Astrocyte (in vitro differentiated cells and primary cell): Measurements from ENCODE around the gene MUC4. TPM values are rescaled to one million over a fixed set of nuclear protein-coding genes. Genes with fewer than 3 reads are reported as not detected.

ENCODE experiments used
- DNase-seq: peaks from one replicate; pipeline ENCODE4 v3.0.0-alpha.2; 2010; ENCODE audit warnings: low read depth
- FAIRE-seq: peaks from 2 replicates; lab custom pipeline; 2011; peaks lifted over from hg19 to GRCh38; lab: Jason Lieb, UNC
- H2AFZ ChIP-seq: 2 replicates; pipeline ENCODE4 v1.6.0; 2012; ENCODE audit warnings: low read depth, low read length, inconsistent platforms
- H3K27ac ChIP-seq: 2 replicates; pipeline ENCODE4 v1.5.1; 2011; ENCODE audit warnings: low read depth, low read length, inconsistent platforms
- H3K27me3 ChIP-seq: 2 replicates; pipeline ENCODE4 v1.6.0; 2011; ENCODE audit warnings: low read length, inconsistent platforms; ENCODE audit not compliant: insufficient read depth
- H3K36me3 ChIP-seq: 2 replicates; pipeline ENCODE4 v1.5.1; 2011; ENCODE audit warnings: low read length, inconsistent platforms; ENCODE audit not compliant: insufficient read depth
- H3K4me1 ChIP-seq: 2 replicates; pipeline ENCODE4 v1.5.1; 2011; ENCODE audit warnings: low read length, inconsistent platforms; ENCODE audit not compliant: insufficient read depth
- H3K4me2 ChIP-seq: 2 replicates; pipeline ENCODE4 v1.6.0; 2012; ENCODE audit warnings: low read length, inconsistent platforms
- H3K4me3 ChIP-seq: 2 replicates; pipeline ENCODE4 v1.5.1; 2011; ENCODE audit warnings: low read depth, mild to moderate bottlenecking, low read length, inconsistent platforms; ENCODE audit not compliant: insufficient read depth
- H3K79me2 ChIP-seq: 2 replicates; pipeline ENCODE4 v1.6.0; 2012; ENCODE audit warnings: mild to moderate bottlenecking, low read length, inconsistent platforms; ENCODE audit not compliant: insufficient read depth
- H3K9ac ChIP-seq: 2 replicates; pipeline ENCODE4 v1.6.0; 2012; ENCODE audit warnings: mild to moderate bottlenecking, low read length, inconsistent platforms
- H3K9me3 ChIP-seq: 2 replicates; pipeline ENCODE4 v1.5.1; 2012; ENCODE audit warnings: low read depth, mild to moderate bottlenecking, low read length, inconsistent platforms; ENCODE audit not compliant: insufficient read depth
- H4K20me1 ChIP-seq: 2 replicates; pipeline ENCODE4 v1.6.0; 2012; ENCODE audit warnings: low read length, inconsistent platforms; ENCODE audit not compliant: insufficient read depth
- H3K27ac Mint-ChIP-seq: one replicate; pipeline ENCODE4 v1.8.0; 2021; ENCODE audit warnings: mild to moderate bottlenecking, mixed read lengths; ENCODE audit not compliant: unreplicated experiment
- H3K27me3 Mint-ChIP-seq: one replicate; pipeline ENCODE4 v1.8.0; 2021; ENCODE audit warnings: low read depth, mixed read lengths; ENCODE audit not compliant: unreplicated experiment
- H3K36me3 Mint-ChIP-seq: one replicate; pipeline ENCODE4 v1.8.0; 2021; ENCODE audit warnings: low read depth, mixed read lengths; ENCODE audit not compliant: unreplicated experiment
- H3K4me1 Mint-ChIP-seq: one replicate; pipeline ENCODE4 v1.8.0; 2021; ENCODE audit warnings: low read depth, mixed read lengths; ENCODE audit not compliant: unreplicated experiment
- H3K4me3 Mint-ChIP-seq: one replicate; pipeline ENCODE4 v1.8.0; 2021; ENCODE audit warnings: mild to moderate bottlenecking, moderate library complexity, mixed read lengths; ENCODE audit not compliant: unreplicated experiment
- H3K9me3 Mint-ChIP-seq: one replicate; pipeline ENCODE4 v1.8.0; 2021; ENCODE audit warnings: mild to moderate bottlenecking, mixed read lengths; ENCODE audit not compliant: unreplicated experiment
- EZH2 ChIP-seq: IDR thresholded peaks from 2 replicates; pipeline ENCODE4 v1.6.1; 2012; ENCODE audit warnings: mild to moderate bottlenecking, low read length, inconsistent platforms; ENCODE audit not compliant: insufficient read depth
- total RNA-seq: library from RNA; stranded (reverse); gene quantifications from 2 replicates; pipeline ENCODE4 v1.2.1, GENCODE V29; 2021
- TF ChIP-seq, protein P1 (sequence below): IDR thresholded peaks from 2 replicates; pipeline ENCODE4 v1.5.1; 2011; ENCODE audit warnings: low read depth, mild to moderate bottlenecking, inconsistent platforms, low read length, moderate library complexity; ENCODE audit not compliant: insufficient read depth

The MUC4 gene
- total RNA-seq, 1 donor from 2014 or later, result 0.05 TPM

DNA sequence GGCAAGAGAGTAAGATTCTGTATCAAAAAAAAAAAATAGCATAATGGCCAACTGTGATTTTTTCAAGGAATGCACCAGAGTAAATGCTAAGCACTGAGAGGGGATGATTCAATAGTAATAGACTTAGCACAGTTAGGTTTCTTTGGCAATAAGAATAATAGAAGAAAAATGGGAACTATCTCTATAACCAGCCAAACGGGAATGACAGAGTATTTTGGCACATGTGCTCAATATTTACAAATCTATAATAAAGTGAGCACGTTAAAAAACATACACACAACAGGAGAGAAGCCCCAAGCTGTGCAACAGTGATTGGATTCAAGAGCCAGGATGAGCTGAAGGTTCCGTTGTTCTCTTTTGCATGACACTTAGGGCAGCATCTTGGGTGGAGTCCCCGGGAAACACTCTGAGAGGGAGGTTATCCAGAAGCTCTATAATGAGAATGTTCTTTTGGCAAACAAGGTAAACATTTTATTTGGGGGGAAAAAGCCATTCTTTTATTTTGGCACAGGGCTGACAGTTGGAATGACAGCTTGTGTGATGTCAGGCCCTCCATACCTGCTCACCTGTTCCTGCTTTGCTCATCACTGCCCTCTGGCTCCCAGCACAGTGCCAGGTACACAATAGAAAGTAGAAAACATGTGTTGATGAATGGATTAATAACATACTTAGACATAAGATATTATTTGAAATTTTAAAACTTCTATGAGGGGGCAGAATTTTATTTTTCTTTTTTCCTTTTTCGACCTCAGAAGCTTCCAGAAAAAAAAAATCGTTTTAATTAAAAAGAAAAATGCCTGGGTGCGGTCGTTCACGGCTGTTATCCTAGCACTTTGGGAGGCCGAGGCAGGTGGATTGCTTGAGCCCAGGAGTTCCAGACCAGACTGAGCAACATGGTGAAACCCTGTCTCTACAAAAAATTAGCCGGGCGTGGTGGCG, 44.0 kb upstream of the MUC4 start:
- Histone ChIP-seq H3K79me2 (no peaks in the 10 kb centered on the region), H4K20me1 (no peaks in the 10 kb centered on the region), H3K4me1 (peaks cover 4% of the 10 kb centered on the region), H3K9me3 (no peaks in the 10 kb centered on the region), H3K36me3 (no peaks in the 10 kb centered on the region), H2AFZ (no peak overlapping the region), H3K4me2 (no peak overlapping the region), H3K27me3 (no peaks in the 10 kb centered on the region), H3K27ac (no peak overlapping the region), H3K9ac (no peak overlapping the region), H3K4me3 (no peak overlapping the region)
- H3K4me3 Mint-ChIP-seq, result no peak overlapping the region
- no peak overlapping the region for H3K27ac Mint-ChIP-seq
- FAIRE-seq (no peak), DNase-seq (no peak)
- TF ChIP-seq, protein P1, sequence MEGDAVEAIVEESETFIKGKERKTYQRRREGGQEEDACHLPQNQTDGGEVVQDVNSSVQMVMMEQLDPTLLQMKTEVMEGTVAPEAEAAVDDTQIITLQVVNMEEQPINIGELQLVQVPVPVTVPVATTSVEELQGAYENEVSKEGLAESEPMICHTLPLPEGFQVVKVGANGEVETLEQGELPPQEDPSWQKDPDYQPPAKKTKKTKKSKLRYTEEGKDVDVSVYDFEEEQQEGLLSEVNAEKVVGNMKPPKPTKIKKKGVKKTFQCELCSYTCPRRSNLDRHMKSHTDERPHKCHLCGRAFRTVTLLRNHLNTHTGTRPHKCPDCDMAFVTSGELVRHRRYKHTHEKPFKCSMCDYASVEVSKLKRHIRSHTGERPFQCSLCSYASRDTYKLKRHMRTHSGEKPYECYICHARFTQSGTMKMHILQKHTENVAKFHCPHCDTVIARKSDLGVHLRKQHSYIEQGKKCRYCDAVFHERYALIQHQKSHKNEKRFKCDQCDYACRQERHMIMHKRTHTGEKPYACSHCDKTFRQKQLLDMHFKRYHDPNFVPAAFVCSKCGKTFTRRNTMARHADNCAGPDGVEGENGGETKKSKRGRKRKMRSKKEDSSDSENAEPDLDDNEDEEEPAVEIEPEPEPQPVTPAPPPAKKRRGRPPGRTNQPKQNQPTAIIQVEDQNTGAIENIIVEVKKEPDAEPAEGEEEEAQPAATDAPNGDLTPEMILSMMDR, result no peak
- no peak for TF ChIP-seq EZH2
- peaks cover 2% of the 10 kb centered on the region for H3K27me3 Mint-ChIP-seq
- no peaks in the 10 kb centered on the region for H3K36me3 Mint-ChIP-seq
- H3K4me1 Mint-ChIP-seq, result no peaks in the 10 kb centered on the region
- H3K9me3 Mint-ChIP-seq, result no peaks in the 10 kb centered on the region

DNA sequence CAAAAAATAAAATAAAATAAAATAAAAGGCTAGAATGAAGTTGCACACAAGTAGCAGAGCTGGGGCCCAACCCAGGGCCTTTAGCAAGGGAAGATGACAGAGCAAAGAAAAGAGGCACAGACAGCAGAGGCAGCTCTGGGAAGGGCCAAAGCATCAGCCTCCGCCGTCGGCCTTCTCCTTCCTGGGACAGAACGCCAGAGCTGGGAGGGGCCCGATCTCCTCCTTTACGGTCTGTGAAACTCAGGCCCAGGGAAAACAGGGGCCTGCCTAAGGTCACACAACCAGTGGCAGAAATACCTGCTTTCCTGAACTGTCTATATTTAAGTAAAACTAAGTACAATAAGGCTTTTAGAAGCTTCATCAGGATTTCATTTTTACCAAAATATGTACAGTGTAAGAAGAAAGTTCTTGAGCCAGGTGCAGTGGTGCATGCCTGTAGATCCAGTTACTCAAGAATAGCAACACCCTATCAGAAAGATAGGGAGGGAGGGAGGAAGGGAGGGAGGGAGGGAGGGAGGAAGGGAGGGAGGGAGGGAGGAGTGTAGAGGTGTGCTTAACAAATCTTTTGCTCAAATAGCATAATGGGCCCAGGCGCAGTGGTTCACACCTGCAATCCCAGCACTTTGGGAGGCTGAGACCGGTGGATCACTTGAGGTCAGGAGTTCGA, 43.0 kb upstream of the MUC4 start:
- no peak overlapping the region for H3K27ac Mint-ChIP-seq
- DNase-seq (no peak), FAIRE-seq (no peak)

More for the DNA sequence above, 43.0 kb upstream of the MUC4 start:
- Mint-ChIP-seq H3K27me3 (peaks cover 2% of the 10 kb centered on the region), H3K9me3 (no peaks in the 10 kb centered on the region), H3K4me3 (no peak overlapping the region), H3K36me3 (no peaks in the 10 kb centered on the region), H3K4me1 (no peaks in the 10 kb centered on the region)
- no peaks in the 10 kb centered on the region for H4K20me1 ChIP-seq
- H3K36me3 ChIP-seq, result no peaks in the 10 kb centered on the region
- H3K4me1 ChIP-seq, result peaks cover 4% of the 10 kb centered on the region
- H3K9ac ChIP-seq, result no peak overlapping the region
- H3K4me2 ChIP-seq, result no peak overlapping the region
- H3K4me3 ChIP-seq, result no peak overlapping the region
- H2AFZ ChIP-seq, result no peak overlapping the region
- H3K79me2 ChIP-seq, result no peaks in the 10 kb centered on the region
- H3K27ac ChIP-seq, result no peak overlapping the region
- TF ChIP-seq EZH2, result no peak
- TF ChIP-seq, protein P1, result no peak
- no peaks in the 10 kb centered on the region for H3K9me3 ChIP-seq
- H3K27me3 ChIP-seq, result no peaks in the 10 kb centered on the region
